ENCODE results near the gene MESP2. TPM values are rescaled to one million over a fixed set of nuclear protein-coding genes. Genes with fewer than 3 reads are reported as not detected.

Gene MESP2
- total RNA-seq, 1 donor from 2014 or later = 0.26 TPM

- H3K4me3 ChIP-seq (ENCODE audit: low read depth, low read length) = no peak overlapping the region
- FAIRE-seq = no peak
Measured at GRCh38 chr15:89751748-89752147, 24.4 kb upstream of the MESP2 start.

GRCh38 chr15:89753855-89754254, 22.3 kb upstream of the MESP2 start:
- Histone ChIP-seq H3K4me3 (ENCODE audit: low read depth, low read length) (no peak overlapping the region), H3K36me3 (ENCODE audit: control insufficient read depth, insufficient read depth, low read length) (no peaks in the 10 kb centered on the region), H3K27me3 (ENCODE audit: control insufficient read depth, insufficient read depth, low read length) (peaks cover 10% of the 10 kb centered on the region)
- FAIRE-seq (no peak), DNase-seq (ENCODE audit: low read depth) (no peak)
- TF ChIP-seq CTCF (IDR thresholded peaks at IDR 0.05; ENCODE audit: insufficient read depth, low read length, severe bottlenecking) = no peak

More at GRCh38 chr15:89751748-89752147, 24.4 kb upstream of the MESP2 start:
- H3K27me3 ChIP-seq (ENCODE audit: control insufficient read depth, insufficient read depth, low read length) = peaks cover 10% of the 10 kb centered on the region
- no peak for TF ChIP-seq CTCF (IDR thresholded peaks at IDR 0.05; ENCODE audit: insufficient read depth, low read length, severe bottlenecking)
- H3K36me3 ChIP-seq (ENCODE audit: control insufficient read depth, insufficient read depth, low read length) = no peaks in the 10 kb centered on the region
- DNase-seq (ENCODE audit: low read depth) = peak; percentile 53

- DNase-seq (ENCODE audit: low read depth) (no peak), FAIRE-seq (no peak)
- Histone ChIP-seq H3K4me3 (ENCODE audit: low read depth, low read length) (no peak overlapping the region), H3K36me3 (ENCODE audit: control insufficient read depth, insufficient read depth, low read length) (no peaks in the 10 kb centered on the region), H3K27me3 (ENCODE audit: control insufficient read depth, insufficient read depth, low read length) (peaks cover 6% of the 10 kb centered on the region)
- no peak for TF ChIP-seq CTCF (IDR thresholded peaks at IDR 0.05; ENCODE audit: insufficient read depth, low read length, severe bottlenecking)
Measured at GRCh38 chr15:89754361-89755154, 21.6 kb upstream of the MESP2 start.

- no peaks in the 10 kb centered on the region for H3K27me3 ChIP-seq (ENCODE audit: control insufficient read depth, insufficient read depth, low read length)
- DNase-seq (ENCODE audit: low read depth) = no peak
- H3K36me3 ChIP-seq (ENCODE audit: control insufficient read depth, insufficient read depth, low read length) = no peaks in the 10 kb centered on the region
- TF ChIP-seq CTCF (IDR thresholded peaks at IDR 0.05; ENCODE audit: insufficient read depth, low read length, severe bottlenecking) = no peak
- no peak for FAIRE-seq
- H3K4me3 ChIP-seq (ENCODE audit: low read depth, low read length) = no peak overlapping the region
Measured at GRCh38 chr15:89755701-89756100, 20.4 kb upstream of the MESP2 start.

- DNase-seq (ENCODE audit: low read depth) (no peak), FAIRE-seq (no peak)
- TF ChIP-seq CTCF (IDR thresholded peaks at IDR 0.05; ENCODE audit: insufficient read depth, low read length, severe bottlenecking) = no peak
- no peaks in the 10 kb centered on the region for H3K27me3 ChIP-seq (ENCODE audit: control insufficient read depth, insufficient read depth, low read length)
- H3K4me3 ChIP-seq (ENCODE audit: low read depth, low read length) = no peak overlapping the region
- H3K36me3 ChIP-seq (ENCODE audit: control insufficient read depth, insufficient read depth, low read length) = no peaks in the 10 kb centered on the region
Measured at GRCh38 chr15:89756897-89757296, 19.2 kb upstream of the MESP2 start.

GRCh38 chr15:89758283-89758682, 17.8 kb upstream of the MESP2 start:
- DNase-seq (ENCODE audit: low read depth) = no peak
- Histone ChIP-seq H3K36me3 (ENCODE audit: control insufficient read depth, insufficient read depth, low read length) (no peaks in the 10 kb centered on the region), H3K27me3 (ENCODE audit: control insufficient read depth, insufficient read depth, low read length) (no peaks in the 10 kb centered on the region), H3K4me3 (ENCODE audit: low read depth, low read length) (no peak overlapping the region)
- TF ChIP-seq CTCF (IDR thresholded peaks at IDR 0.05; ENCODE audit: insufficient read depth, low read length, severe bottlenecking) = no peak
- no peak for FAIRE-seq

Data from bronchial epithelial cell (primary cell).